ENCODE data around the gene MAP3K8.
"Not testable (repeated sequence)": the region's sequence is repeated elsewhere in the genome, so short reads cannot be mapped to it uniquely, and the experiment has no call there.

The MAP3K8 gene

GRCh38 chr10:30434273-30435072, 489 bp downstream of the MAP3K8 start:
- Mint-ChIP-seq H3K4me3 (peak overlapping the region; percentile 96), H3K9me3 (no peaks in the 10 kb centered on the region), H3K4me1 (peaks cover 59% of the 10 kb centered on the region), H3K27ac (peak overlapping the region; percentile 96), H3K36me3 (peaks cover 52% of the 10 kb centered on the region), H3K27me3 (no peaks in the 10 kb centered on the region)
- peak; percentile 75 for ATAC-seq

GRCh38 chr10:30435073-30435422, 1.1 kb downstream of the MAP3K8 start:
- Mint-ChIP-seq H3K9me3 (no peaks in the 10 kb centered on the region), H3K27ac (peak overlapping the region; percentile 96), H3K36me3 (peaks cover 57% of the 10 kb centered on the region), H3K27me3 (no peaks in the 10 kb centered on the region), H3K4me1 (peaks cover 65% of the 10 kb centered on the region), H3K4me3 (peak overlapping the region; percentile 96)
- ATAC-seq: no peak

GRCh38 chr10:30435499-30436167, 1.6 kb downstream of the MAP3K8 start:
- Mint-ChIP-seq H3K4me1 (peaks cover 67% of the 10 kb centered on the region), H3K27ac (peak overlapping the region; percentile 96)
- not testable (repeated sequence) for ATAC-seq

GRCh38 chr10:30436191-30436611, 2.2 kb downstream of the MAP3K8 start:
- Mint-ChIP-seq H3K4me3 (peak overlapping the region; percentile 96), H3K9me3 (no peaks in the 10 kb centered on the region), H3K27me3 (no peaks in the 10 kb centered on the region), H3K4me1 (peaks cover 62% of the 10 kb centered on the region), H3K27ac (peak overlapping the region; percentile 96), H3K36me3 (peaks cover 69% of the 10 kb centered on the region)
- ATAC-seq: no peak

More at GRCh38 chr10:30435499-30436167, 1.6 kb downstream of the MAP3K8 start:
- H3K36me3 Mint-ChIP-seq: peaks cover 63% of the 10 kb centered on the region
- H3K4me3 Mint-ChIP-seq: peak overlapping the region; percentile 96
- not testable (repeated sequence) for H3K9me3 Mint-ChIP-seq, H3K27me3 Mint-ChIP-seq

GRCh38 chr10:30436671-30437030, 2.7 kb downstream of the MAP3K8 start:
- Mint-ChIP-seq H3K27me3 (no peaks in the 10 kb centered on the region), H3K9me3 (no peaks in the 10 kb centered on the region), H3K4me3 (peak overlapping the region; percentile 96), H3K4me1 (peaks cover 58% of the 10 kb centered on the region), H3K36me3 (peaks cover 71% of the 10 kb centered on the region), H3K27ac (peak overlapping the region; percentile 96)
- no peak for ATAC-seq

- H3K36me3 Mint-ChIP-seq: peaks cover 77% of the 10 kb centered on the region
- ATAC-seq: no peak
- peak overlapping the region; percentile 96 for H3K4me3 Mint-ChIP-seq
- no peaks in the 10 kb centered on the region for H3K27me3 Mint-ChIP-seq
- no peaks in the 10 kb centered on the region for H3K9me3 Mint-ChIP-seq
- H3K27ac Mint-ChIP-seq: peak overlapping the region; percentile 96
- H3K4me1 Mint-ChIP-seq: peaks cover 58% of the 10 kb centered on the region
These were observed 3.3 kb downstream of the MAP3K8 start for GRCh38 chr10:30437031-30437841.

GRCh38 chr10:30438021-30438850, 4.3 kb downstream of the MAP3K8 start:
- peaks cover 87% of the 10 kb centered on the region for H3K36me3 Mint-ChIP-seq
- H3K27me3 Mint-ChIP-seq: no peaks in the 10 kb centered on the region
- H3K27ac Mint-ChIP-seq: peak overlapping the region; percentile 96
- peaks cover 58% of the 10 kb centered on the region for H3K4me1 Mint-ChIP-seq
- peak overlapping the region; percentile 96 for H3K4me3 Mint-ChIP-seq
- no peak for ATAC-seq
- no peaks in the 10 kb centered on the region for H3K9me3 Mint-ChIP-seq

- Mint-ChIP-seq H3K4me1 (peaks cover 71% of the 10 kb centered on the region), H3K27ac (peak overlapping the region; percentile 73), H3K27me3 (no peaks in the 10 kb centered on the region), H3K36me3 (peaks cover 94% of the 10 kb centered on the region), H3K9me3 (no peaks in the 10 kb centered on the region), H3K4me3 (peak overlapping the region; percentile 53)
- no peak for ATAC-seq
These were observed 5.9 kb downstream of the MAP3K8 start for GRCh38 chr10:30439931-30440330.

GRCh38 chr10:30442019-30442606, 8.1 kb downstream of the MAP3K8 start:
- Mint-ChIP-seq H3K4me1 (peaks cover 76% of the 10 kb centered on the region), H3K4me3 (peak overlapping the region; percentile 41), H3K27ac (peak overlapping the region; percentile 15), H3K36me3 (peaks cover 82% of the 10 kb centered on the region), H3K9me3 (no peaks in the 10 kb centered on the region), H3K27me3 (no peaks in the 10 kb centered on the region)
- no peak for ATAC-seq

- no peaks in the 10 kb centered on the region for H3K27me3 Mint-ChIP-seq
- H3K4me1 Mint-ChIP-seq: peaks cover 68% of the 10 kb centered on the region
- H3K27ac Mint-ChIP-seq: peak overlapping the region; percentile 42
- no peak overlapping the region for H3K4me3 Mint-ChIP-seq
- H3K36me3 Mint-ChIP-seq: peaks cover 80% of the 10 kb centered on the region
- H3K9me3 Mint-ChIP-seq: no peaks in the 10 kb centered on the region
- no peak for ATAC-seq
These were observed 9.1 kb downstream of the MAP3K8 start for GRCh38 chr10:30443049-30443448.

- Mint-ChIP-seq H3K27me3 (no peaks in the 10 kb centered on the region), H3K27ac (peak overlapping the region; percentile 37), H3K36me3 (peaks cover 79% of the 10 kb centered on the region), H3K4me1 (peaks cover 56% of the 10 kb centered on the region), H3K4me3 (no peak overlapping the region), H3K9me3 (no peaks in the 10 kb centered on the region)
- ATAC-seq: no peak
These were observed 11.7 kb downstream of the MAP3K8 start for GRCh38 chr10:30445711-30446110.

GRCh38 chr10:30447125-30447799, 13.3 kb downstream of the MAP3K8 start:
- ATAC-seq: no peak
- Mint-ChIP-seq H3K27ac (peak overlapping the region; percentile 37), H3K4me1 (peaks cover 50% of the 10 kb centered on the region)

GRCh38 chr10:30448092-30448491, 14.1 kb downstream of the MAP3K8 start:
- H3K9me3 Mint-ChIP-seq: no peaks in the 10 kb centered on the region
- H3K27ac Mint-ChIP-seq: no peak overlapping the region
- no peak overlapping the region for H3K4me3 Mint-ChIP-seq
- H3K27me3 Mint-ChIP-seq: no peaks in the 10 kb centered on the region
- peaks cover 58% of the 10 kb centered on the region for H3K36me3 Mint-ChIP-seq
- peaks cover 43% of the 10 kb centered on the region for H3K4me1 Mint-ChIP-seq
- no peak for ATAC-seq

More at GRCh38 chr10:30447125-30447799, 13.3 kb downstream of the MAP3K8 start:
- H3K27me3 Mint-ChIP-seq: no peaks in the 10 kb centered on the region
- H3K36me3 Mint-ChIP-seq: peaks cover 66% of the 10 kb centered on the region
- no peaks in the 10 kb centered on the region for H3K9me3 Mint-ChIP-seq
- H3K4me3 Mint-ChIP-seq: peak overlapping the region; percentile 26

Measured in stimulated activated memory B cell treated with anti-CD40 and anti-IgM and Interleukin-4, amounts not matched to agents 10 μg/mL and 1 μg/mL and 100 μg/mL, for 72 hours (primary cell).